GM23338 (cell line): Measurements from ENCODE around the gene STON1. TPM values are rescaled to one million over a fixed set of nuclear protein-coding genes. Genes with fewer than 3 reads are reported as not detected.

ENCODE experiments used
- ATAC-seq: fragments of 200-7000 bp; cut with Tn5 transposase; 3 replicates; pipeline ENCODE4 v1.9.1; 2020
- DNase-seq: peaks from one replicate; pipeline ENCODE4 v3.0.0-alpha.2; 2015; ENCODE audit warnings: low spot score
- H2AFZ ChIP-seq: fragments of 200-600 bp; sonication (generic); 2 replicates; pipeline ENCODE4 v1.8.0; 2016; ENCODE audit warnings: antibody characterized with exemption, mild to moderate bottlenecking, moderate library complexity
- H3F3A ChIP-seq: fragments of 200-600 bp; sonication (generic); replicated peaks from 2 replicates; pipeline ENCODE4 v1.8.0; 2017; ENCODE audit warnings: antibody characterized with exemption, mixed run types, low read depth
- H3K27ac ChIP-seq: fragments of 200-600 bp; sonication (generic); 2 replicates; pipeline ENCODE4 v1.6.1; 2016; ENCODE audit warnings: low read depth
- H3K27me3 ChIP-seq: fragments of 200-600 bp; sonication (generic); 2 replicates; pipeline ENCODE4 v1.8.0; 2016; ENCODE audit warnings: mild to moderate bottlenecking, mixed run types, moderate library complexity; ENCODE audit not compliant: insufficient read depth
- H3K36me3 ChIP-seq: fragments of 200-600 bp; sonication (generic); 2 replicates; pipeline ENCODE4 v1.8.0; 2016; ENCODE audit warnings: mild to moderate bottlenecking; ENCODE audit not compliant: insufficient read depth
- H3K4me1 ChIP-seq: fragments of 200-600 bp; sonication (generic); 2 replicates; pipeline ENCODE4 v1.8.0; 2016; ENCODE audit warnings: mild to moderate bottlenecking, moderate library complexity; ENCODE audit not compliant: insufficient read depth
- H3K4me2 ChIP-seq: fragments of 200-600 bp; sonication (generic); 2 replicates; pipeline ENCODE4 v1.7.1; 2017; ENCODE audit warnings: mixed run types
- H3K4me3 ChIP-seq: fragments of 200-600 bp; sonication (generic); 2 replicates; pipeline ENCODE4 v1.6.1; 2016; ENCODE audit warnings: mixed run types
- H3K79me2 ChIP-seq: fragments of 200-600 bp; sonication (generic); replicated peaks from 2 replicates; pipeline ENCODE4 v1.8.0; 2017; ENCODE audit warnings: mild to moderate bottlenecking; ENCODE audit not compliant: insufficient read depth
- H3K9me2 ChIP-seq: fragments of 200-600 bp; sonication (generic); 2 replicates; pipeline ENCODE4 v1.8.0; 2017; ENCODE audit not compliant: insufficient read depth
- H4K20me1 ChIP-seq: fragments of 200-600 bp; sonication (generic); replicated peaks from 2 replicates; pipeline ENCODE4 v1.8.0; 2017; ENCODE audit warnings: mild to moderate bottlenecking; ENCODE audit not compliant: insufficient read depth
- H3K27ac Mint-ChIP-seq: 2 replicates; pipeline ENCODE4 v1.8.0; 2020; ENCODE audit warnings: inconsistent platforms, mild to moderate bottlenecking, moderate library complexity, mixed read lengths
- H3K27me3 Mint-ChIP-seq: 3 replicates; pipeline ENCODE4 v1.8.0; 2022; ENCODE audit warnings: low read depth, mild to moderate bottlenecking, moderate library complexity, mixed read lengths, inconsistent platforms; ENCODE audit not compliant: insufficient read depth, poor library complexity
- H3K36me3 Mint-ChIP-seq: 3 replicates; pipeline ENCODE4 v1.8.0; 2021; ENCODE audit warnings: low read depth, mild to moderate bottlenecking, inconsistent platforms, moderate library complexity, mixed read lengths
- H3K4me1 Mint-ChIP-seq: 3 replicates; pipeline ENCODE4 v1.8.0; 2020; ENCODE audit warnings: mild to moderate bottlenecking, inconsistent platforms, mixed read lengths
- H3K4me3 Mint-ChIP-seq: 3 replicates; pipeline ENCODE4 v1.8.0; 2021; ENCODE audit warnings: moderate library complexity, mild to moderate bottlenecking, inconsistent platforms, mixed read lengths
- H3K9me3 Mint-ChIP-seq: 3 replicates; pipeline ENCODE4 v1.8.0; 2020; ENCODE audit warnings: moderate library complexity, mild to moderate bottlenecking, inconsistent platforms, mixed read lengths
- CTCF ChIP-seq, 2 experiments: fragments of 200-600 bp in 1 of 2; sonication (generic) in 1 of 2; conservative IDR thresholded peaks; 2 replicates each; pipeline versions ENCODE4 v1.5.1 to v1.6.1; 2016 to 2017; ENCODE audit warnings: antibody characterized with exemption in 2 of 2, low read depth in 2 of 2, mild to moderate bottlenecking in 2 of 2, moderate library complexity in 1 of 2
- EZH2phosphoT487 ChIP-seq: fragments of 200-600 bp; sonication (generic); IDR thresholded peaks from one replicate; pipeline ENCODE4 v1.8.1; 2018; ENCODE audit warnings: antibody characterized with exemption; ENCODE audit not compliant: unreplicated experiment
- JUNB ChIP-seq: IDR thresholded peaks from one replicate; pipeline ENCODE4 v1.6.1; 2016; ENCODE audit warnings: antibody characterized with exemption; ENCODE audit not compliant: unreplicated experiment
- NANOG ChIP-seq: IDR thresholded peaks from 2 replicates; pipeline ENCODE4 v1.6.1; 2016; ENCODE audit warnings: antibody characterized with exemption, borderline replicate concordance
- POLR2AphosphoS5 ChIP-seq: IDR thresholded peaks from 2 replicates; pipeline ENCODE4 v1.6.1; 2016; ENCODE audit warnings: antibody characterized with exemption, low read depth
- STAT1 ChIP-seq: IDR thresholded peaks from one replicate; pipeline ENCODE4 v1.6.1; 2016; ENCODE audit warnings: antibody characterized with exemption; ENCODE audit not compliant: unreplicated experiment
- ZNF114 ChIP-seq: fragments of 250-450 bp; sonication (Bioruptor Pico); IDR thresholded peaks from 2 replicates; pipeline ENCODE4 v1.5.0; 2020; ENCODE audit warnings: mild to moderate bottlenecking, moderate library complexity
- polyA plus RNA-seq: library from polyadenylated mRNA; unstranded; fragments of >200 nt; fragmentation: Nextera tagmentation; extraction: Ambion mirVana; gene quantifications from 2 replicates; pipeline ENCODE4 v1.2.1, GENCODE V29; 2016
- total RNA-seq: library from RNA; depleted of rRNA; stranded (reverse); fragments of >200 nt; shearing (Covaris generic); gene quantifications from 2 replicates; pipeline ENCODE4 v1.2.3, GENCODE V29; 2014
- TF ChIP-seq, protein P1 (sequence below): fragments of 250-450 bp; sonication (Bioruptor Pico); IDR thresholded peaks from 2 replicates; pipeline ENCODE4 v1.5.0; 2020; ENCODE audit warnings: mild to moderate bottlenecking, moderate library complexity
- TF ChIP-seq, protein P2 (sequence below): IDR thresholded peaks from 2 replicates; pipeline ENCODE4 v1.6.1; 2016; ENCODE audit warnings: antibody characterized with exemption

The STON1 gene
- total and polyA plus RNA-seq, 2 experiments from 2014 or later: 5.4 to 14.4 TPM

- TF ChIP-seq STAT1 (no peak), POLR2AphosphoS5 (no peak)
These were observed 94.7 kb downstream of the STON1 start (continued) for GRCh38 chr2:48624696-48625095.

- no peaks in the 10 kb centered on the region for H3K4me1 Mint-ChIP-seq
- H3K4me2 ChIP-seq: no peak overlapping the region
- no peaks in the 10 kb centered on the region for H3K79me2 ChIP-seq
- H3K9me3 Mint-ChIP-seq: peaks cover 15% of the 10 kb centered on the region; the same call in 2 of the 3 replicates
- ATAC-seq (no peak), DNase-seq (no peak)
- no peak overlapping the region for H3K4me3 Mint-ChIP-seq
- H3K36me3 Mint-ChIP-seq: no peaks in the 10 kb centered on the region
- H3K27ac ChIP-seq: no peak overlapping the region
- no peaks in the 10 kb centered on the region for H3K27me3 ChIP-seq
- H3K36me3 ChIP-seq: no peaks in the 10 kb centered on the region; the same call in 1 of the 2 replicates
- no peak overlapping the region for H2AFZ ChIP-seq
- H3K4me1 ChIP-seq: no peaks in the 10 kb centered on the region
- H3K4me3 ChIP-seq: no peak overlapping the region
- H3F3A ChIP-seq: no peaks in the 10 kb centered on the region
- H3K9me2 ChIP-seq: no peaks in the 10 kb centered on the region
- H3K27me3 Mint-ChIP-seq: no peaks in the 10 kb centered on the region
- no peak overlapping the region for H3K27ac Mint-ChIP-seq
- H4K20me1 ChIP-seq: no peaks in the 10 kb centered on the region
- TF ChIP-seq JUNB (no peak), NANOG (no peak), EZH2phosphoT487 (no peak), CTCF (conservative IDR thresholded peaks at IDR 0.05; ENCODE audit: low read depth in 2 of 2) (no peak), ZNF114 (CRISPR knock-in tag) (no peak)
- TF ChIP-seq, protein P1, sequence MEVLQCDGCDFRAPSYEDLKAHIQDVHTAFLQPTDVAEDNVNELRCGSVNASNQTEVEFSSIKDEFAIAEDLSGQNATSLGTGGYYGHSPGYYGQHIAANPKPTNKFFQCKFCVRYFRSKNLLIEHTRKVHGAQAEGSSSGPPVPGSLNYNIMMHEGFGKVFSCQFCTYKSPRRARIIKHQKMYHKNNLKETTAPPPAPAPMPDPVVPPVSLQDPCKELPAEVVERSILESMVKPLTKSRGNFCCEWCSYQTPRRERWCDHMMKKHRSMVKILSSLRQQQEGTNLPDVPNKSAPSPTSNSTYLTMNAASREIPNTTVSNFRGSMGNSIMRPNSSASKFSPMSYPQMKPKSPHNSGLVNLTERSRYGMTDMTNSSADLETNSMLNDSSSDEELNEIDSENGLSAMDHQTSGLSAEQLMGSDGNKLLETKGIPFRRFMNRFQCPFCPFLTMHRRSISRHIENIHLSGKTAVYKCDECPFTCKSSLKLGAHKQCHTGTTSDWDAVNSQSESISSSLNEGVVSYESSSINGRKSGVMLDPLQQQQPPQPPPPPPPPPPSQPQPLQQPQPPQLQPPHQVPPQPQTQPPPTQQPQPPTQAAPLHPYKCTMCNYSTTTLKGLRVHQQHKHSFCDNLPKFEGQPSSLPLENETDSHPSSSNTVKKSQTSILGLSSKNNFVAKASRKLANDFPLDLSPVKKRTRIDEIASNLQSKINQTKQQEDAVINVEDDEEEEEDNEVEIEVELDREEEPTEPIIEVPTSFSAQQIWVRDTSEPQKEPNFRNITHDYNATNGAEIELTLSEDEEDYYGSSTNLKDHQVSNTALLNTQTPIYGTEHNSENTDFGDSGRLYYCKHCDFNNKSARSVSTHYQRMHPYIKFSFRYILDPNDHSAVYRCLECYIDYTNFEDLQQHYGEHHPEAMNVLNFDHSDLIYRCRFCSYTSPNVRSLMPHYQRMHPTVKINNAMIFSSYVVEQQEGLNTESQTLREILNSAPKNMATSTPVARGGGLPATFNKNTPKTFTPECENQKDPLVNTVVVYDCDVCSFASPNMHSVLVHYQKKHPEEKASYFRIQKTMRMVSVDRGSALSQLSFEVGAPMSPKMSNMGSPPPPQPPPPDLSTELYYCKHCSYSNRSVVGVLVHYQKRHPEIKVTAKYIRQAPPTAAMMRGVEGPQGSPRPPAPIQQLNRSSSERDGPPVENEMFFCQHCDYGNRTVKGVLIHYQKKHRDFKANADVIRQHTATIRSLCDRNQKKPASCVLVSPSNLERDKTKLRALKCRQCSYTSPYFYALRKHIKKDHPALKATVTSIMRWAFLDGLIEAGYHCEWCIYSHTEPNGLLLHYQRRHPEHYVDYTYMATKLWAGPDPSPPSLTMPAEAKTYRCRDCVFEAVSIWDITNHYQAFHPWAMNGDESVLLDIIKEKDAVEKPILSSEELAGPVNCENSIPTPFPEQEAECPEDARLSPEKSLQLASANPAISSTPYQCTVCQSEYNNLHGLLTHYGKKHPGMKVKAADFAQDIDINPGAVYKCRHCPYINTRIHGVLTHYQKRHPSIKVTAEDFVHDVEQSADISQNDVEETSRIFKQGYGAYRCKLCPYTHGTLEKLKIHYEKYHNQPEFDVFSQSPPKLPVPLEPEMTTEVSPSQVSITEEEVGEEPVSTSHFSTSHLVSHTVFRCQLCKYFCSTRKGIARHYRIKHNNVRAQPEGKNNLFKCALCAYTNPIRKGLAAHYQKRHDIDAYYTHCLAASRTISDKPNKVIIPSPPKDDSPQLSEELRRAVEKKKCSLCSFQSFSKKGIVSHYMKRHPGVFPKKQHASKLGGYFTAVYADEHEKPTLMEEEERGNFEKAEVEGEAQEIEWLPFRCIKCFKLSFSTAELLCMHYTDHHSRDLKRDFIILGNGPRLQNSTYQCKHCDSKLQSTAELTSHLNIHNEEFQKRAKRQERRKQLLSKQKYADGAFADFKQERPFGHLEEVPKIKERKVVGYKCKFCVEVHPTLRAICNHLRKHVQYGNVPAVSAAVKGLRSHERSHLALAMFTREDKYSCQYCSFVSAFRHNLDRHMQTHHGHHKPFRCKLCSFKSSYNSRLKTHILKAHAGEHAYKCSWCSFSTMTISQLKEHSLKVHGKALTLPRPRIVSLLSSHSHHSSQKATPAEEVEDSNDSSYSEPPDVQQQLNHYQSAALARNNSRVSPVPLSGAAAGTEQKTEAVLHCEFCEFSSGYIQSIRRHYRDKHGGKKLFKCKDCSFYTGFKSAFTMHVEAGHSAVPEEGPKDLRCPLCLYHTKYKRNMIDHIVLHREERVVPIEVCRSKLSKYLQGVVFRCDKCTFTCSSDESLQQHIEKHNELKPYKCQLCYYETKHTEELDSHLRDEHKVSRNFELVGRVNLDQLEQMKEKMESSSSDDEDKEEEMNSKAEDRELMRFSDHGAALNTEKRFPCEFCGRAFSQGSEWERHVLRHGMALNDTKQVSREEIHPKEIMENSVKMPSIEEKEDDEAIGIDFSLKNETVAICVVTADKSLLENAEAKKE: no peak
- TF ChIP-seq, protein P2, sequence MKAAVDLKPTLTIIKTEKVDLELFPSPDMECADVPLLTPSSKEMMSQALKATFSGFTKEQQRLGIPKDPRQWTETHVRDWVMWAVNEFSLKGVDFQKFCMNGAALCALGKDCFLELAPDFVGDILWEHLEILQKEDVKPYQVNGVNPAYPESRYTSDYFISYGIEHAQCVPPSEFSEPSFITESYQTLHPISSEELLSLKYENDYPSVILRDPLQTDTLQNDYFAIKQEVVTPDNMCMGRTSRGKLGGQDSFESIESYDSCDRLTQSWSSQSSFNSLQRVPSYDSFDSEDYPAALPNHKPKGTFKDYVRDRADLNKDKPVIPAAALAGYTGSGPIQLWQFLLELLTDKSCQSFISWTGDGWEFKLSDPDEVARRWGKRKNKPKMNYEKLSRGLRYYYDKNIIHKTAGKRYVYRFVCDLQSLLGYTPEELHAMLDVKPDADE: no peak
These were observed 96.1 kb downstream of the STON1 start for GRCh38 chr2:48626047-48626446.
